Measurements from ENCODE around the gene CEP112. TPM values are rescaled to one million over a fixed set of nuclear protein-coding genes. Genes with fewer than 3 reads are reported as not detected.
A peak's percentile ranks its signal among the peaks of the same experiment; 100 is the strongest.

The CEP112 gene
- total and polyA plus RNA-seq, 10 of the 15 experiments (the other 5 are each of a cell fraction or from before 2014, with no cell fraction given), result 0.11 to 3.8 (median 0.32) TPM; not detected in 1

GRCh38 chr17:65727832-65728231, 464.1 kb downstream of the CEP112 start:
- WGBS (ENCODE audit: insufficient coverage, insufficient replicate concordance, low lambda C conversion rate, missing lambda C conversion rate), result 0% methylated on average over 2 of the region's 2 CpGs
- intact Hi-C loops (cut with micrococcal nuclease; ENCODE audit: unreplicated experiment), result no loop called here
- H3K27ac ChIP-seq (ENCODE audit: control insufficient read depth, insufficient read depth), result no peak overlapping the region
- H3K27me3 ChIP-seq (replicated peaks in 1 of 2; ENCODE audit: control insufficient read depth in 2 of 2, insufficient read depth in 2 of 2, low read length in 1 of 2), result no peaks in the 10 kb centered on the region
- ChIA-PET CTCF (interaction anchor here (0.8 to 1.4 kb wide), 6 partner anchors 11 to 434 kb away, joined by 3 to 6 read pairs (median 4); no protein-coding TSS in a partner anchor), RAD21 (ENCODE audit: unreplicated experiment) (interaction anchor here (1.4 kb wide), 1 partner anchor 56 kb away, joined by 3 read pairs; no protein-coding TSS in a partner anchor), SMC1A (ENCODE audit: uncharacterized antibody, unreplicated experiment) (interaction anchor here (0.8 to 1.8 kb wide), 5 partner anchors 12 to 71 kb away, joined by 3 to 8 read pairs (median 5); no protein-coding TSS in a partner anchor), POLR2A (no interaction called here)
- FAIRE-seq, result no peak
- BruUV-seq (replicated peaks), result no TSS peak
- H2AFZ ChIP-seq (ENCODE audit: control insufficient read depth, low read depth, low read length), result no peak overlapping the region
- no peaks in the 10 kb centered on the region for H3K79me2 ChIP-seq (ENCODE audit: control insufficient read depth, insufficient read depth, low read length)
- H3K36me3 ChIP-seq (ENCODE audit: control insufficient read depth in 2 of 2, insufficient read depth in 2 of 2, low read length in 1 of 2), result no peaks in the 10 kb centered on the region
- no peak overlapping the region for H3K9ac ChIP-seq (ENCODE audit: control insufficient read depth, insufficient read depth, low read length)
- ATAC-seq, result no peak
- no peaks in the 10 kb centered on the region for H3K4me1 ChIP-seq (ENCODE audit: control insufficient read depth, insufficient read depth, low read length)
- no peaks in the 10 kb centered on the region for H3K9me3 ChIP-seq (replicated peaks; ENCODE audit: control insufficient read depth, insufficient read depth, low read length)
- no peak overlapping the region for H3K4me2 ChIP-seq (ENCODE audit: control insufficient read depth, insufficient read depth)
- no peak for TF ChIP-seq JUNB (IDR thresholded peaks at IDR 0.05)
- peak; percentile 57 for TF ChIP-seq ZBTB40 (IDR thresholded peaks at IDR 0.05; ENCODE audit: borderline replicate concordance)
- DNase-seq (ENCODE audit: low read depth, low spot score), result no peak
- in situ Hi-C loops (cut with MboI), result no loop called here
- no peak overlapping the region for H3K4me3 ChIP-seq
- H4K20me1 ChIP-seq (ENCODE audit: control insufficient read depth, insufficient read depth), result no peaks in the 10 kb centered on the region

- no peaks in the 10 kb centered on the region for H4K20me1 ChIP-seq (ENCODE audit: control insufficient read depth, insufficient read depth)
- BruUV-seq (replicated peaks), result no TSS peak
- DNase-seq (ENCODE audit: low read depth, low spot score) (no peak), FAIRE-seq (no peak), ATAC-seq (no peak)
- H3K4me3 ChIP-seq, result no peak overlapping the region
- H3K79me2 ChIP-seq (ENCODE audit: control insufficient read depth, insufficient read depth, low read length), result no peaks in the 10 kb centered on the region
- H3K27ac ChIP-seq (ENCODE audit: control insufficient read depth, insufficient read depth), result no peak overlapping the region
- SMC1A ChIA-PET (ENCODE audit: uncharacterized antibody, unreplicated experiment), result interaction anchor here (1.3 kb wide), 1 partner anchor 13 kb away, joined by 5 read pairs; no protein-coding TSS in a partner anchor
- WGBS (ENCODE audit: insufficient coverage, insufficient replicate concordance, low lambda C conversion rate, missing lambda C conversion rate), result 61% methylated on average over 2 of the region's 2 CpGs
- in situ Hi-C loops (cut with MboI) (no loop called here), intact Hi-C loops (cut with micrococcal nuclease; ENCODE audit: unreplicated experiment) (no loop called here)
- POLR2A ChIA-PET, result no interaction called here
- CTCF ChIA-PET, result interaction anchor here (0.8 to 1.4 kb wide), 3 partner anchors 36 to 433 kb away, joined by 3 to 6 read pairs (median 4); no protein-coding TSS in a partner anchor
- no peaks in the 10 kb centered on the region for H3K27me3 ChIP-seq (replicated peaks in 1 of 2; ENCODE audit: control insufficient read depth in 2 of 2, insufficient read depth in 2 of 2, low read length in 1 of 2)
- RAD21 ChIA-PET (ENCODE audit: unreplicated experiment), result no interaction called here
- H3K9ac ChIP-seq (ENCODE audit: control insufficient read depth, insufficient read depth, low read length), result no peak overlapping the region
- no peak overlapping the region for H2AFZ ChIP-seq (ENCODE audit: control insufficient read depth, low read depth, low read length)
- no peaks in the 10 kb centered on the region for H3K36me3 ChIP-seq (ENCODE audit: control insufficient read depth in 2 of 2, insufficient read depth in 2 of 2, low read length in 1 of 2)
- H3K4me1 ChIP-seq (ENCODE audit: control insufficient read depth, insufficient read depth, low read length), result no peaks in the 10 kb centered on the region
- no peak overlapping the region for H3K4me2 ChIP-seq (ENCODE audit: control insufficient read depth, insufficient read depth)
- H3K9me3 ChIP-seq (replicated peaks; ENCODE audit: control insufficient read depth, insufficient read depth, low read length), result no peaks in the 10 kb centered on the region
- TF ChIP-seq MEF2B (IDR thresholded peaks at IDR 0.05; ENCODE audit: partially characterized antibody, poor library complexity, severe bottlenecking) (no peak), POLR2AphosphoS5 (IDR thresholded peaks at IDR 0.05; ENCODE audit: low read length) (no peak), ZBED1 (IDR thresholded peaks at IDR 0.05; ENCODE audit: borderline replicate concordance) (no peak), SIN3A (IDR thresholded peaks at IDR 0.05; ENCODE audit: low read depth, low read length) (no peak), SPI1 (IDR thresholded peaks at IDR 0.05; ENCODE audit: borderline replicate concordance, insufficient read depth, low read depth, low read length) (no peak), HDAC6 (IDR thresholded peaks at IDR 0.05; ENCODE audit: unreplicated experiment) (no peak), RFX5 (IDR thresholded peaks at IDR 0.05; ENCODE audit: low read depth, low read length) (no peak), IRF3 (IDR thresholded peaks at IDR 0.05) (no peak), NR2C2 (IDR thresholded peaks at IDR 0.05; ENCODE audit: borderline replicate concordance, control insufficient read depth, insufficient read length, low read depth) (no peak), ZNF24 (IDR thresholded peaks at IDR 0.05) (no peak), TCF3 (IDR thresholded peaks at IDR 0.05; ENCODE audit: borderline replicate concordance, insufficient read depth, low read depth, low read length) (no peak), LARP7 (IDR thresholded peaks at IDR 0.05) (no peak)
Measured at GRCh38 chr17:65727246-65727645, 464.7 kb downstream of the CEP112 start.

All from GM12878 (cell line).